Measurements from ENCODE around the gene SPRYD4. TPM values are rescaled to one million over a fixed set of nuclear protein-coding genes. Genes with fewer than 3 reads are reported as not detected.
"Not testable (repeated sequence)": the region's sequence is repeated elsewhere in the genome, so short reads cannot be mapped to it uniquely, and the experiment has no call there.

SPRYD4 gene
- polyA plus RNA-seq, 4 donors = 1.4 to 4.7 (median 2.6) TPM

DNA sequence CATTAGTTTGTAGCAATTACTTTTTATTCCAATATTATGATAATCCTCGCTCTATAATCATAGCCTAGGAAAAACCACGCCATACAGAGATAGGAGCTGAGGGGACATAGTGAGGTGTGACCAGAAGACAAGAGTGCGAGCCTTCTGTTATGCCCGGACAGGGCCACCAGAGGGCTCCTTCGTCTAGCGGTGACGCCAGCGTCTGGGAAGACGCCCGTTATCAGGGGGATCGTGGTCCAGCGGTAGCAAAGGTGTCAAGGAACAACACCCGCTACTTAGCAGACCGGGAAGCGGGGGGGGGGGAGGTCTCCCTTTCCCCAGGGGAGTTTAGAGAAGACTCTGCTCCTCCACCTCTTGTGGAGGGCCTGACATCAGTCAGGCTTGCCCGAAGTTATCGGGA, 28.3 kb downstream of the SPRYD4 start:
- peaks cover 0 to 10% (median 0%) of the 10 kb centered on the region in 3 donors for H3K27me3 ChIP-seq (ENCODE audit: control insufficient read depth in 3 of 3, insufficient read depth in 3 of 3, low read length in 3 of 3)
- not testable (repeated sequence) for H3K27ac ChIP-seq (ENCODE audit: low read depth in 1 of 3, low read length in 2 of 3); H3K4me1 ChIP-seq (ENCODE audit: control insufficient read depth in 3 of 3, insufficient read depth in 2 of 3, low read depth in 1 of 3, low read length in 2 of 3); H3K36me3 ChIP-seq (ENCODE audit: control insufficient read depth in 3 of 3, insufficient read depth in 2 of 3, low read depth in 1 of 3, low read length in 3 of 3); H3K4me3 ChIP-seq (ENCODE audit: low read depth in 1 of 3, low read length in 3 of 3); FAIRE-seq
- peaks cover 0 to 19% of the 10 kb centered on the region in 2 donors for H3K9me3 ChIP-seq (ENCODE audit: control insufficient read depth in 2 of 2, insufficient read depth in 1 of 2, low read depth in 1 of 2, low read length in 1 of 2)
- peak; percentile 22 to 27 for DNase-seq
- 8 to 13% (median 13%) methylated on average over 15 to 17 of the region's 17 CpGs for WGBS, 3 donors

DNA sequence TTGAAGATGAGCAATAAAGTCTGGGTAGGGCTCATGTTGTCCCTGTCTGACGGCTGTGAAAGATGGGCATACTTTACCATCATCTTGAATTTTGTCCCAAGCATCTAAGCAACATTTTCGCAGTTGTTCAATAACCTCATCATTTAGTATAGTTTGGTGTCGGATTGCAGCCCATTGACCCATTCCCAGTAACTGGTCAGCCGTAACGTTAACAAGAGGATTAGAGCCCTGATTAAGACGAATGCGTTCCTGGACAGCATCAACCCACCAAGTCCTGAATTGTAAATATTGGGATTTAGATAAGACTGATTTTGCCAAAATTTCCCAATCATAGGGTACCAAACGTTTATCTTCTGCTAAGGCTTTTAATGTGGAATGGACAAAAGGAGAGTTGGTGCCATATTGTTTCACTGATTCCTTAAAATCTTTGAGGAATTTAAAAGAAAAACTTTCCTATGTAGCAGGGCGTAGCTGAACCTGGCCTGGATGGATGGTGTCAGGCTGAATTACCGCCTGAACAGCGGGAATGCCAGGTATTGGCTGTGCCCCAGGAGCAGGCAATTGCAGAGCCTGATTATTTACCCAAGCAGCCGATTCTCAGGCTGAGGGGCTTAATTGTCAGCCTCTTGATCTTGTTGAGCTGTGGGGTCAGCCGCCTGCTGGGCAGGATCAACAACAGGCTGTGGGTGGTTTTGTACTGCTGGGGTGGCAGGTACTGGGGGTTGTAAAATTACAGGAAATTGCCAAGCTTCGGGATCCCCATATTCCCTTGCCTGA, 29.9 kb downstream of the SPRYD4 start:
- H3K4me1 ChIP-seq (ENCODE audit: control insufficient read depth in 3 of 3, insufficient read depth in 2 of 3, low read depth in 1 of 3, low read length in 2 of 3); FAIRE-seq; H3K27ac ChIP-seq (ENCODE audit: low read depth in 1 of 3, low read length in 2 of 3); DNase-seq; H3K36me3 ChIP-seq (ENCODE audit: control insufficient read depth in 3 of 3, insufficient read depth in 2 of 3, low read depth in 1 of 3, low read length in 3 of 3); H3K4me3 ChIP-seq (ENCODE audit: low read depth in 1 of 3, low read length in 3 of 3): not testable (repeated sequence)
- Histone ChIP-seq H3K9me3 (ENCODE audit: control insufficient read depth in 2 of 2, insufficient read depth in 1 of 2, low read depth in 1 of 2, low read length in 1 of 2) (peaks cover 0 to 19% of the 10 kb centered on the region in 2 donors), H3K27me3 (ENCODE audit: control insufficient read depth in 3 of 3, insufficient read depth in 3 of 3, low read length in 3 of 3) (peaks cover 0 to 10% (median 0%) of the 10 kb centered on the region in 3 donors)
- 40 to 59% (median 58%) methylated on average over 14 of the region's 14 CpGs for WGBS, 3 donors

DNA sequence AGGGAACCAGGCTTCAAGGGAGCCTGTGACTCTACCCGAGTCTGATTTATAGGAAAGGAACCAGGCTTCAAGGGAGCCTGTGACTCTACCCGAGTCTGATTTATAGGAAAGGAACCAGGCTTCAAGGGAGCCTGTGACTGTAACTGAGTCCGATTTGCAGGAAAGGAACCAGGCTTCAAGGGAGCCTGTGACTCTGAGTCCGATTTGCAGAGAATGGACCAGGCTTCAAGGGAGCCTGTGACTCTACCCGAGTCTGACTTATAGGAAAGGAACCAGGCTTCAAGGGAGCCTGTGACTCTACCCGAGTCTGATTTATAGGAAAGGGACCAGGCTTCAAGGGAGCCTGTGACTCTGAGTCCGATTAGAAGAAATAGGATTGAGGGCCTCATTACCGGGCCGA, 31.1 kb downstream of the SPRYD4 start:
- H3K4me3 ChIP-seq (ENCODE audit: low read depth in 1 of 3, low read length in 3 of 3); H3K36me3 ChIP-seq (ENCODE audit: control insufficient read depth in 3 of 3, insufficient read depth in 2 of 3, low read depth in 1 of 3, low read length in 3 of 3); H3K27ac ChIP-seq (ENCODE audit: low read depth in 1 of 3, low read length in 2 of 3); FAIRE-seq; DNase-seq; H3K4me1 ChIP-seq (ENCODE audit: control insufficient read depth in 3 of 3, insufficient read depth in 2 of 3, low read depth in 1 of 3, low read length in 2 of 3): not testable (repeated sequence)
- Histone ChIP-seq H3K9me3 (ENCODE audit: control insufficient read depth in 2 of 2, insufficient read depth in 1 of 2, low read depth in 1 of 2, low read length in 1 of 2) (peaks cover 0 to 11% of the 10 kb centered on the region in 2 donors), H3K27me3 (ENCODE audit: control insufficient read depth in 3 of 3, insufficient read depth in 3 of 3, low read length in 3 of 3) (peaks cover 0 to 10% (median 0%) of the 10 kb centered on the region in 3 donors)
- 79 to 84% (median 84%) methylated on average over 9 of the region's 9 CpGs for WGBS, 3 donors

DNA sequence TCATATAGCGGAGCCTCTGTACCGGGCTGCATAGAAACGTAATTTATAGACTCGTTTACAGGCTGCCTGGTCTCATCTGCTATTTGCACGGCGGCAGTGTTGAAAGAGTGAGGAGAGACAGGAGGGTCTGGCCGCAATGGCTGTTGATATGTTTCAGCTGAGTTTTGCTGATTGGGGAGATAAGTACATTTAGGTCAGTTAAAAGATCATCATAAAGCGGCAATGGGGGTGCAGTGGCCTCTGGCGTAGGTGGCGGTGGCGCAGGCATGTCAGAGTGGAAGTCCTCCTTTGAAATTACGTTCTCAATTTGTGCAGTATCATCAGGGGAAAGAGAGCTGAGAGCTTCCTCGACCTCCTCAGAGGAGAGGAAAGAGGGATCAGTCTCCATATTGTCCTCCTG, 31.5 kb downstream of the SPRYD4 start:
- not testable (repeated sequence) for FAIRE-seq; H3K4me1 ChIP-seq (ENCODE audit: control insufficient read depth in 3 of 3, insufficient read depth in 2 of 3, low read depth in 1 of 3, low read length in 2 of 3); H3K4me3 ChIP-seq (ENCODE audit: low read depth in 1 of 3, low read length in 3 of 3); H3K9me3 ChIP-seq (ENCODE audit: control insufficient read depth in 2 of 2, insufficient read depth in 1 of 2, low read depth in 1 of 2, low read length in 1 of 2); H3K36me3 ChIP-seq (ENCODE audit: control insufficient read depth in 3 of 3, insufficient read depth in 2 of 3, low read depth in 1 of 3, low read length in 3 of 3); DNase-seq; H3K27ac ChIP-seq (ENCODE audit: low read depth in 1 of 3, low read length in 2 of 3)
- WGBS, 3 donors = 87 to 92% (median 89%) methylated on average over 13 of the region's 13 CpGs
- H3K27me3 ChIP-seq (ENCODE audit: control insufficient read depth in 3 of 3, insufficient read depth in 3 of 3, low read length in 3 of 3) = peaks cover 0 to 10% (median 0%) of the 10 kb centered on the region in 3 donors

DNA sequence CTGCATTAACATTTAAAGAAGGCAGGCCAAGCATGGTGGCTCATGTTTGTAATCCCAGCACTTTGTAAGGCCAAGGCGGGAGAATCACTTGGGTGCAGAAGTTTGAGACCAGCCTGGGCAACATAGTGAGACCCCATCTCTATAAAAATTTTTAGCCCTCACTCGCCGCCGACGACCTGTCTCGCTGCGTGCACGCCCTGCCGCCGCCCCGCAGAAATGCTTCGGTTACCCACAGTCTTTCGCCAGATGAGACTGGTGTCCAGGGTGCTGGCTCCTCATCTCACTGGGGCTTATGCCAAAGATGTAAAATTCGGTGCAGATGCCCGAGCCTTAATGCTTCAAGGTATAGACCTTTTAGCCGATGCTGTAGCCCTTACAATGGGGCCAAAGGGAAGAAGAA, 42.4 kb downstream of the SPRYD4 start:
- H3K9me3 ChIP-seq (ENCODE audit: control insufficient read depth in 2 of 2, insufficient read depth in 1 of 2, low read depth in 1 of 2, low read length in 1 of 2) = no peaks in the 10 kb centered on the region
- DNase-seq (no peak), FAIRE-seq (no peak)
- H3K27ac ChIP-seq (ENCODE audit: low read depth in 1 of 3, low read length in 2 of 3) = no peak overlapping the region
- H3K36me3 ChIP-seq (ENCODE audit: control insufficient read depth in 3 of 3, insufficient read depth in 2 of 3, low read depth in 1 of 3, low read length in 3 of 3) = no peaks in the 10 kb centered on the region
- WGBS, 3 donors = 90 to 94% (median 93%) methylated on average over 16 of the region's 16 CpGs
- H3K4me1 ChIP-seq (ENCODE audit: control insufficient read depth in 3 of 3, insufficient read depth in 2 of 3, low read depth in 1 of 3, low read length in 2 of 3) = no peaks in the 10 kb centered on the region
- no peaks in the 10 kb centered on the region for H3K27me3 ChIP-seq (ENCODE audit: control insufficient read depth in 3 of 3, insufficient read depth in 3 of 3, low read length in 3 of 3)
- H3K4me3 ChIP-seq (ENCODE audit: low read depth in 1 of 3, low read length in 3 of 3) = no peak overlapping the region

DNA sequence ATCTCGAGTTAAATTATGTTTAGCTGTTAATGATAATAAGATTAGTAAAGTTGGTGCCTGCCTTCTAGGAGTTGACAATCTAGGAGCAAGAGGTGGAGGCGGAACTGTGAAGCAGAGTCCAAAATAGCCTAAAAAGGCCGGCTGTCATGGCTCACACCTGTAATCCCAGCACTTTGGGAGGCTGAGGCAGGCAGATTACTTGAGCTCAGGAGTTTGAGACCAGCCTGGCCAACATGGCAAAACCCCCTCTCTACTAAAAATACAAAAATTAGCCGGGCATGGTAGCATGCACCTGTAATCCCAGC, 45.6 kb downstream of the SPRYD4 start:
- not testable (repeated sequence) for H3K27ac ChIP-seq (ENCODE audit: low read depth in 1 of 3, low read length in 2 of 3); FAIRE-seq; DNase-seq; H3K27me3 ChIP-seq (ENCODE audit: control insufficient read depth in 3 of 3, insufficient read depth in 3 of 3, low read length in 3 of 3); H3K9me3 ChIP-seq (ENCODE audit: control insufficient read depth in 2 of 2, insufficient read depth in 1 of 2, low read depth in 1 of 2, low read length in 1 of 2); H3K4me3 ChIP-seq (ENCODE audit: low read depth in 1 of 3, low read length in 3 of 3); H3K36me3 ChIP-seq (ENCODE audit: control insufficient read depth in 3 of 3, insufficient read depth in 2 of 3, low read depth in 1 of 3, low read length in 3 of 3); H3K4me1 ChIP-seq (ENCODE audit: control insufficient read depth in 3 of 3, insufficient read depth in 2 of 3, low read depth in 1 of 3, low read length in 2 of 3)
- WGBS, 3 donors = 61 to 64% (median 63%) methylated on average over 4 of the region's 4 CpGs

DNA sequence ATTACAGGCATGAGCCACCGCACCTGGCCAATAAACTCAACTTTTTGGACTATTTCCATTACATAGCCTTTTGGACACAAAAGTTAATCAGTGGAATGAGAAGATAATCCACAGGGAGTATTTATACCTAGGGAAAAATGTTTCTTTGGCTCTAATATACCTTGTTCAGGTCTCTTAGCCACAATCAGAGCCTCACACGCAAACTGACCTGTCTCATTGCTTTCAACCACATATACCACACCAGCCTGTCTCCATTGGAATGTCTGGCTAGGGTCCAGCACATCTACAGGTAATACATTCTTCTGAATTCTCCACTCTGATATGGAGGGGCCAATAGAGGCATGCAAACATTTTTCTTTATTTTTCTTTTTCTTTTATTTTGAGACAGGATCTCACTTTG, 49.5 kb downstream of the SPRYD4 start:
- Histone ChIP-seq H3K27ac (ENCODE audit: low read depth in 1 of 3, low read length in 2 of 3) (no peak overlapping the region), H3K4me1 (ENCODE audit: control insufficient read depth in 3 of 3, insufficient read depth in 2 of 3, low read depth in 1 of 3, low read length in 2 of 3) (peaks cover 0 to 3% (median 0%) of the 10 kb centered on the region in 3 donors), H3K27me3 (ENCODE audit: control insufficient read depth in 3 of 3, insufficient read depth in 3 of 3, low read length in 3 of 3) (no peaks in the 10 kb centered on the region), H3K36me3 (ENCODE audit: control insufficient read depth in 3 of 3, insufficient read depth in 2 of 3, low read depth in 1 of 3, low read length in 3 of 3) (no peaks in the 10 kb centered on the region), H3K4me3 (ENCODE audit: low read depth in 1 of 3, low read length in 3 of 3) (no peak overlapping the region), H3K9me3 (ENCODE audit: control insufficient read depth in 2 of 2, insufficient read depth in 1 of 2, low read depth in 1 of 2, low read length in 1 of 2) (no peaks in the 10 kb centered on the region)
- DNase-seq (no peak), FAIRE-seq (no peak)
- 79 to 88% (median 88%) methylated on average over 2 of the region's 2 CpGs for WGBS, 3 donors

DNA sequence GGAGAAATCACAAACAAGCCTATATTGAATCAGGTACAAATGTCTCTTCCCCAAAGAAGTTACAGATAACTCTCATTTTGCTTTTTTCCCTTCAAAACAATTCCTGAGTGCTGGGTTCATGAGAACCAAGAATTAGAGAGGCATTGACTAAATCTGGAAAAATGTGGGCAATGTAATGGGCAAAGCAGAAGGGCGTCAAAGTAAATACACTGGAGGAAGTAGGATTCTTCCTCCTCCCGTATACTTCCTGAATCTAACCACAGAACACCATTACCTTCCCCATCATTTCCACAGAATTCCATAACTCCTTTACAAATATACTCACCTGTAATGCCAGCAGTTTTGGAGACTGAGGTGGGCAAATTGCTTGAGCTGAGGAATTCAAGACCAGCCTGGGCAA, 50.2 kb downstream of the SPRYD4 start:
- FAIRE-seq = no peak

DNA sequence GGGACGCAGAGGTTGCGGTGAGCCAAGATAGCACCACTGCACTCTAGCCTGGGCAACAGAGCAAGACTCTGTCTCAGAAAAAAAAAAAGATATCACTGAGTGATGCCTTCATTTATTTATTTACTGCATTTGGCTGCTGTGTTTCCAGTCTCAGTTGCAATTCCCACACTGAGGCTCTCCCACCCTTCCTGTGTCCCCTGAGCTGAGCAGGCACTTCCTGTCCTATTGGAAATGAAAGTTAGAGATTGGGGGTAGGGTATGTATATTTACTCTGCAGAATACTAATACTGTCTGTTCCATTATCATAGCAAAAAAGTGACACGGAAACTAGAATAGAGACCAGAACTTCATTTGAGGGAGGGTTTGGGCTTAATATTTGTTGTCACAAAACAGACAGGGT, 51.7 kb downstream of the SPRYD4 start:
- WGBS, 3 donors = 67 to 88% (median 83%) methylated on average over 3 of the region's 3 CpGs
- Histone ChIP-seq H3K4me3 (ENCODE audit: low read depth in 1 of 3, low read length in 3 of 3) (no peak overlapping the region), H3K27me3 (ENCODE audit: control insufficient read depth in 3 of 3, insufficient read depth in 3 of 3, low read length in 3 of 3) (no peaks in the 10 kb centered on the region), H3K36me3 (ENCODE audit: control insufficient read depth in 3 of 3, insufficient read depth in 2 of 3, low read depth in 1 of 3, low read length in 3 of 3) (peaks cover 0 to under 1% (median 0%) of the 10 kb centered on the region in 3 donors), H3K4me1 (ENCODE audit: control insufficient read depth in 3 of 3, insufficient read depth in 2 of 3, low read depth in 1 of 3, low read length in 2 of 3) (peaks cover 0 to 3% (median 0%) of the 10 kb centered on the region in 3 donors), H3K9me3 (ENCODE audit: control insufficient read depth in 2 of 2, insufficient read depth in 1 of 2, low read depth in 1 of 2, low read length in 1 of 2) (no peaks in the 10 kb centered on the region), H3K27ac (ENCODE audit: low read depth in 1 of 3, low read length in 2 of 3) (peak overlapping the region in 2 of 3 donors; percentile 70 to 97)
- DNase-seq = peak in 1 of 2 donors; percentile 8
- no peak for FAIRE-seq

More for the DNA sequence above, 50.2 kb downstream of the SPRYD4 start:
- 54 to 75% (median 55%) methylated on average over 2 of the region's 2 CpGs for WGBS, 3 donors
- no peak for DNase-seq
- Histone ChIP-seq H3K9me3 (ENCODE audit: control insufficient read depth in 2 of 2, insufficient read depth in 1 of 2, low read depth in 1 of 2, low read length in 1 of 2) (no peaks in the 10 kb centered on the region), H3K4me3 (ENCODE audit: low read depth in 1 of 3, low read length in 3 of 3) (no peak overlapping the region), H3K36me3 (ENCODE audit: control insufficient read depth in 3 of 3, insufficient read depth in 2 of 3, low read depth in 1 of 3, low read length in 3 of 3) (no peaks in the 10 kb centered on the region), H3K27me3 (ENCODE audit: control insufficient read depth in 3 of 3, insufficient read depth in 3 of 3, low read length in 3 of 3) (no peaks in the 10 kb centered on the region), H3K4me1 (ENCODE audit: control insufficient read depth in 3 of 3, insufficient read depth in 2 of 3, low read depth in 1 of 3, low read length in 2 of 3) (peaks cover 0 to 3% (median 0%) of the 10 kb centered on the region in 3 donors), H3K27ac (ENCODE audit: low read depth in 1 of 3, low read length in 2 of 3) (no peak overlapping the region)

Measured in small intestine (tissue), 7 donors.